ENCODE results near the gene IGSF9B.

The IGSF9B gene

DNA sequence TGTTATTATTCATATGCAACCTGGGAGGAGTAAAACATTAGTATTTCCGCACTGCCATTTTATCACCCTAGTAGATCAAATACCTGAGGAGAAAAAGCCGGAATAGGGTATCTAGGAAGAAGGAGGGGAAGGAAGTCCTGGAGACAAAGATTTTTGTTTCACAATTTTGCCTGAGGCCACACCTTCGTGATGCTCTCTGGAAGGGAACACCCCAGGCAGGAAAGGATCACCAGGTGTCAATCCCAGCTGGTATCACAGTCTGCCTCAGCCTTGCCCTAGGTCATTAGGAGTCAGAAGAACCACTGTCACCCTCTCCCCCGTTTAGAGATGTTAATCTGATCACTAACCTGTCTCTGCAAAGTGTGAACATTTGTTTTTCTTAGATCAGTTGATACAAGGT lies 35.4 kb upstream of the IGSF9B start:
- no peak for DNase-seq (ENCODE audit: low read depth)
- H3K4me3 ChIP-seq (ENCODE audit: low read depth, low read length), result no peak overlapping the region
- no peak for TF ChIP-seq CTCF (IDR thresholded peaks at IDR 0.05; ENCODE audit: control insufficient read depth, extremely low read depth, insufficient read depth)

DNA sequence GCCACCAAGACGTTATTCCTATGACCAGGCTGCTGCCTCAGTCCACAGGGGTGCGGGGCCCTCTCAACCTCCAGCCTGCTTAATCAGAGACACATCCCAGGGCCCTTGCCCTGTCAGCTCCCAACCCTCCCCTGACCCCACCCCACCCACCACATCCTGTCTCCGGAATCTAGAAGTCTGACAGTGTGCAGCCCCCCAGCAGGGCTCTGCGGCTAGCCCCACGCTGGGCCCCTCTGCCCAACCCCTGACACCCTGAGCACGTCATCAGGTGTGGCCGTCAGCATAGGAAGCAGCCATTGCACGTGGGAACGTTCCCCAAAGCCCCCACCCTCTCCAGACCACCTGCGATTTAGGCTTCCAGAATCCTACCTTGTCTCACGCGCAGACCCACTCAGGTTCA lies 34.3 kb upstream of the IGSF9B start:
- no peak for TF ChIP-seq CTCF (IDR thresholded peaks at IDR 0.05; ENCODE audit: control insufficient read depth, extremely low read depth, insufficient read depth)
- no peak overlapping the region for H3K4me3 ChIP-seq (ENCODE audit: low read depth, low read length)
- DNase-seq (ENCODE audit: low read depth), result no peak

- no peak for TF ChIP-seq CTCF (IDR thresholded peaks at IDR 0.05; ENCODE audit: control insufficient read depth, extremely low read depth, insufficient read depth)
- H3K4me3 ChIP-seq (ENCODE audit: low read depth, low read length), result no peak overlapping the region
- DNase-seq (ENCODE audit: low read depth), result no peak
Measured at GRCh38 chr11:133990501-133990900, 33.7 kb upstream of the IGSF9B start.

GRCh38 chr11:133988686-133989410 lies 32.1 kb upstream of the IGSF9B start:
- no peak for TF ChIP-seq CTCF (IDR thresholded peaks at IDR 0.05; ENCODE audit: control insufficient read depth, extremely low read depth, insufficient read depth)
- no peak for DNase-seq (ENCODE audit: low read depth)

DNA sequence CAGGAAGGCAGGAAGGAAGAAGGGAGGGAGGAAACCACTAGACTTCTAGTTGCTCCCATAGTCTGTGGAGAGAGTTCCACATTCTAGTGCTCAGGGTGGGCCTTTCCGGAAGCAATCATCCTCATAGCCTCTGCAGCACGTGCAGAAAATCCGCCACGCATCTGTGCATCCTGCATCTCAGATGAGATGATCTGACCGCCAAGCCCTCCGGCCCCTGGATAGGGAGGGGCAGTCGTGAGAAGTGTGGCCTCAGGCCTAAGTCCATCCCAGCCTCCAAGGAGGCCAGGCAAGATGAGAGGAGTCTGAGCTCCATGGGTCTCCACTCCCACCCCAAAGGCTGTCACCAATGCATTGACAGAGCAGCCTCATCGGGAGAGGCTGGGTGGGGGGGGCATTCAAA lies 30.4 kb upstream of the IGSF9B start:
- no peak for DNase-seq (ENCODE audit: low read depth)
- TF ChIP-seq CTCF (IDR thresholded peaks at IDR 0.05; ENCODE audit: control insufficient read depth, extremely low read depth, insufficient read depth), result no peak

More at GRCh38 chr11:133988686-133989410, 32.1 kb upstream of the IGSF9B start:
- H3K4me3 ChIP-seq (ENCODE audit: low read depth, low read length), result no peak overlapping the region

GRCh38 chr11:133985981-133986944 lies 29.5 kb upstream of the IGSF9B start:
- TF ChIP-seq CTCF (IDR thresholded peaks at IDR 0.05; ENCODE audit: control insufficient read depth, extremely low read depth, insufficient read depth), result no peak
- no peak for DNase-seq (ENCODE audit: low read depth)
- H3K4me3 ChIP-seq (ENCODE audit: low read depth, low read length), result no peak overlapping the region

More for the DNA sequence above, 30.4 kb upstream of the IGSF9B start:
- no peak overlapping the region for H3K4me3 ChIP-seq (ENCODE audit: low read depth, low read length)
